ENCODE data around the gene TTN. TPM values are rescaled to one million over a fixed set of nuclear protein-coding genes. Genes with fewer than 3 reads are reported as not detected.

TTN gene
- total and polyA plus RNA-seq, 7 experiments from 2014 or later: 3.1 to 45.5 (median 36.9) TPM

DNA sequence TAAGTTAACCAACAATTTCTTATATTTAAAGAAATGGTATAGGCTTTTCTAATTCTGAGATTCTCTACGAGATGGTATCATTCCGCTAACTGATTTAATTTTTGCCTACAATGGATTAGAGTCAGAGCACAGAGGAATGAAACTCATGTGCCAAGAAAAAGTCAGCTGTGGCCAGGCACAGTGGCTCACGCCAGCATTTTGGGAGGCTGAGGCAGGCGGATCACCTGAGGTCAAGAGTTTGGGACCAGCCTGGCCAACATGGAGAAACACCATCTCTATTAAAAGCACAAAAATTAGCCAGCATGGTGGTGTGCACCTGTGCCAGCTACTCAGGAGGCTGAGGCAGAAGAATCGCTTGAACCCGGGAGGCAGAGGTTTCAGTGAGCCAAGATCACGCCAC, 17.0 kb upstream of the TTN start:
- no peaks in the 10 kb centered on the region for H3K9me3 ChIP-seq (ENCODE audit: control insufficient read depth in 2 of 3, low read length in 3 of 3)
- ATAC-seq (no peak), DNase-seq (no peak)
- no peak overlapping the region for H3K27ac ChIP-seq (ENCODE audit: low read depth, low read length)
- H3K27ac Mint-ChIP-seq: no peak overlapping the region
- no peaks in the 10 kb centered on the region for H3K4me1 ChIP-seq (ENCODE audit: control insufficient read depth in 2 of 2, insufficient read depth in 2 of 2, low read length in 2 of 2)
- H3K4me3 ChIP-seq (ENCODE audit: low read length): no peak overlapping the region
- peaks cover 7 to 31% (median 21%) of the 10 kb centered on the region in 7 donors for H3K4me1 Mint-ChIP-seq
- H3K27me3 Mint-ChIP-seq: no peaks in the 10 kb centered on the region
- H3K36me3 Mint-ChIP-seq: peaks cover 2 to 51% (median 33%) of the 10 kb centered on the region in 5 donors
- ChIA-PET CTCF (no interaction called here), POLR2A (no interaction called here)
- no peaks in the 10 kb centered on the region for H3K36me3 ChIP-seq (ENCODE audit: control insufficient read depth in 2 of 3, insufficient read depth in 3 of 3, low read length in 3 of 3)
- H3K27me3 ChIP-seq (ENCODE audit: control insufficient read depth in 2 of 2, insufficient read depth in 2 of 2, low read length in 2 of 2): no peaks in the 10 kb centered on the region
- H3K4me3 Mint-ChIP-seq: no peak overlapping the region
- H3K9me3 Mint-ChIP-seq: peaks cover 0 to 18% (median 5%) of the 10 kb centered on the region in 11 donors
- intact Hi-C loops (cut with micrococcal nuclease): no loop called here

DNA sequence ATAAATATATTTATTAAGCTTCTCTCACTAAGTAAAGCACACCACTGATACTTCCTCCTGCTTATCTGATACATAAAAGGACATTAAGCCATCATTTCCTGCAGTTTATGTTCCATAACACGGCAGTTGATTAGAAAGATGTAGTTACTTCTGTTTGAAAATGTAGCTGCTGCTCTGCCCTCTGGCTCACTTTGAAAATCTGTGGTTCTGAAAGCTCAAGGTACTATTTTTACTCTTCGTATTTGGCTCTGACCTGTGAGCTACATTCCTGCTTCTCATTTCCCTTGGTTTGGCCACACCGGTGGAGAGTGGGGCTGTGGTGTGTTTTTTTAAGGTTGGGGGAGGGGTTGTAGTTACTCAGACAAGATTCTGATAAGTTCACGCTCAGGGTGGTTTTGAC, 12.8 kb upstream of the TTN start:
- intact Hi-C loops (cut with micrococcal nuclease): loop anchor here in 1 of 2 donors (5.0 kb wide), 1 partner anchor 72 kb away; no protein-coding TSS in a partner anchor
- ChIA-PET CTCF (no interaction called here), POLR2A (no interaction called here)
- Histone ChIP-seq H3K4me1 (ENCODE audit: control insufficient read depth in 2 of 2, insufficient read depth in 2 of 2, low read length in 2 of 2) (no peaks in the 10 kb centered on the region), H3K36me3 (ENCODE audit: control insufficient read depth in 2 of 3, insufficient read depth in 3 of 3, low read length in 3 of 3) (no peaks in the 10 kb centered on the region), H3K27ac (ENCODE audit: low read depth, low read length) (no peak overlapping the region), H3K9me3 (ENCODE audit: control insufficient read depth in 2 of 3, low read length in 3 of 3) (no peaks in the 10 kb centered on the region), H3K27me3 (ENCODE audit: control insufficient read depth in 2 of 2, insufficient read depth in 2 of 2, low read length in 2 of 2) (no peaks in the 10 kb centered on the region), H3K4me3 (ENCODE audit: low read length) (no peak overlapping the region)
- DNase-seq: peak in 4 of 9 donors; percentile 4 to 17 (median 8)
- ATAC-seq: no peak
- Mint-ChIP-seq H3K4me1 (peaks cover 6 to 34% (median 24%) of the 10 kb centered on the region in 7 donors), H3K4me3 (peak overlapping the region in 9 of 10 donors; percentile 57 to 84 (median 75)), H3K27me3 (no peaks in the 10 kb centered on the region), H3K9me3 (no peaks in the 10 kb centered on the region), H3K36me3 (peaks cover 0 to 37% (median 17%) of the 10 kb centered on the region in 5 donors), H3K27ac (peak overlapping the region; percentile 59 to 90 (median 82))

DNA sequence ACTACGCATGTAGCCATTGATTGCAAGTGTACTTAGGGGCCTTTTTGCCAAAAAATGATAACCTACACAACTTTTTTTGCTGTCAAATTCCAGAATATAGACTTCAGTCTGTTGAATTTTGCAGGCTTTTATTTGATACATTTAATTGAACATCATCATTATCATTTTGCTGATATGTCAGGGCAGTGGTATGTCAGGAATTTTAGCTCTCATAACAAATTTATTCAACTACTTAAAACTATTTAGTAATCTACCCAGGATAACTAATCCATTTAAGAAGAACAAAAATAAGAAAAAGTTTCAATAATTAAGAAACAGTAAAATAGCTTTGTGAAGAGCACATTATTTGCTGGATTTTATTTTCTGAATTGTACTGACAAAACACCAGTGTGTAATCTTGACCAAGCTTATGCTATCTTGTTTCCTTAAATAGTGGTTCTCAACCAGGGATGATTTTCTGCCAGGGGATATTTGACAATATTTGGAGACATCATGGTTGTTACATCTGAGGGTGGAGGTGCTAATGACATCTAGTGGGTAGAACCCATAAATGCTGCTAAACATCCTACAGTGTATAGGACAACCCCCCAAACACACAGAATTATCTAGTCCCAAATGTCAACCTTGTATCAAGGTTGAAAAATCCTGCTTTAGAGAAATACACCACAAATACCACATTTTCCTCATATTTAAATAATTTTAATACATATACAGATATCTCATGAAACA, 12.1 kb upstream of the TTN start:
- H3K4me1 Mint-ChIP-seq: peaks cover 8 to 34% (median 24%) of the 10 kb centered on the region in 7 donors
- H3K4me3 Mint-ChIP-seq: no peak overlapping the region
- CTCF ChIA-PET: interaction anchor here (0.7 kb wide), 1 partner anchor 107 kb away, joined by 3 read pairs; no protein-coding TSS in a partner anchor
- H3K36me3 ChIP-seq (ENCODE audit: control insufficient read depth in 2 of 3, insufficient read depth in 3 of 3, low read length in 3 of 3): no peaks in the 10 kb centered on the region
- no peaks in the 10 kb centered on the region for H3K27me3 Mint-ChIP-seq
- H3K36me3 Mint-ChIP-seq: peaks cover 0 to 44% (median 22%) of the 10 kb centered on the region in 5 donors
- H3K4me3 ChIP-seq (ENCODE audit: low read length): no peak overlapping the region
- no peaks in the 10 kb centered on the region for H3K9me3 ChIP-seq (ENCODE audit: control insufficient read depth in 2 of 3, low read length in 3 of 3)
- DNase-seq (no peak), ATAC-seq (no peak)
- POLR2A ChIA-PET: interaction anchor here (0.7 kb wide), 1 partner anchor 201 kb away, joined by 3 read pairs; no protein-coding TSS in a partner anchor
- H3K9me3 Mint-ChIP-seq: no peaks in the 10 kb centered on the region
- intact Hi-C loops (cut with micrococcal nuclease): loop anchor here in 1 of 2 donors (5.0 kb wide), 1 partner anchor 73 kb away; no protein-coding TSS in a partner anchor
- no peaks in the 10 kb centered on the region for H3K27me3 ChIP-seq (ENCODE audit: control insufficient read depth in 2 of 2, insufficient read depth in 2 of 2, low read length in 2 of 2)
- no peak overlapping the region for H3K27ac Mint-ChIP-seq
- no peaks in the 10 kb centered on the region for H3K4me1 ChIP-seq (ENCODE audit: control insufficient read depth in 2 of 2, insufficient read depth in 2 of 2, low read length in 2 of 2)
- H3K27ac ChIP-seq (ENCODE audit: low read depth, low read length): no peak overlapping the region

DNA sequence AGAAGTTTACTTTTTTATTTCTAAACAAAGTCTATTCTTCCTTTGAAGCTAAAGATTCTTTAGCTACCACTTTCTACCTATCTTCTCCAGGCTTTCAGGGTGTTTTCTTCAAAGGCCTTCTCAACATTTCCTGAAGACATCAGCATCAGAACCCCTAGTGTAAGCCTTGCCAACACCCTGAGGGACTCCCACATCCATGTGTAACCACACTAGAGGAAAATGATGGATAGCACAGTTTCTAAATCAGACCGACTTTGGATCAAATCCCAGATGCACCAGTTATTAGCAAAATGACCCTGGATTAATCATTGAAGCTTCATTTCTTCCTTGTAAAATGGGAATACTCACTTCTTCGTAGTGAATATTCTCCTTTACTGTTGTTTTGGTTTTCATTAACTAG, 4.7 kb upstream of the TTN start:
- H3K4me1 Mint-ChIP-seq: peaks cover 0 to 2% (median 0%) of the 10 kb centered on the region in 7 donors
- H3K27me3 Mint-ChIP-seq: no peaks in the 10 kb centered on the region
- POLR2A ChIA-PET: no interaction called here
- ATAC-seq: no peak
- no peak overlapping the region for H3K4me3 Mint-ChIP-seq
- peaks cover 0 to 47% (median 32%) of the 10 kb centered on the region in 5 donors for H3K36me3 Mint-ChIP-seq
- no peaks in the 10 kb centered on the region for H3K9me3 ChIP-seq (ENCODE audit: control insufficient read depth in 2 of 3, low read length in 3 of 3)
- no peaks in the 10 kb centered on the region for H3K27me3 ChIP-seq (ENCODE audit: control insufficient read depth in 2 of 2, insufficient read depth in 2 of 2, low read length in 2 of 2)
- H3K27ac ChIP-seq (ENCODE audit: low read depth, low read length): no peak overlapping the region
- no peak overlapping the region for H3K27ac Mint-ChIP-seq
- intact Hi-C loops (cut with micrococcal nuclease): no loop called here
- H3K9me3 Mint-ChIP-seq: no peaks in the 10 kb centered on the region
- H3K36me3 ChIP-seq (ENCODE audit: control insufficient read depth in 2 of 3, insufficient read depth in 3 of 3, low read length in 3 of 3): no peaks in the 10 kb centered on the region
- CTCF ChIA-PET: no interaction called here
- H3K4me1 ChIP-seq (ENCODE audit: control insufficient read depth in 2 of 2, insufficient read depth in 2 of 2, low read length in 2 of 2): no peaks in the 10 kb centered on the region
- DNase-seq: no peak
- no peak overlapping the region for H3K4me3 ChIP-seq (ENCODE audit: low read length)

DNA sequence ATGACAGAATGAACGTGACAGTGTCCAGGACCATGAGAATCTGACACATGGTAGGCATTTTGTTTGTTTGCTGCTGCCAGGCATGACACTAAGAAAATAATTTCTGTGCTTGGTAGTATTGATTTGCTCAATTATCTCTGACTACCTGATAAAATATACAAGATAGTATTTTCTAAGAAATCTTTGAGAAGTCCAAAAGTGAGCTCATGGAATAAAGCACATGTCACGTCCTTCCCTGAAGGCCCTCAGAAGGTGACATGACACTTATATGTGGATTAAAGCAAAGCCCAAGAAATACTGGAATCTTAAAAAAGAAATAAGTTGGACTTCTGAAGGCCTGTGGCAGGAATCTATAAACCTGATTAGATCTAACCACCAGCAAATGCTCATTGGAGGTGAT, 3.8 kb upstream of the TTN start:
- CTCF ChIA-PET: interaction anchor here (1.0 kb wide), 1 partner anchor 103 kb away, joined by 4 read pairs; no protein-coding TSS in a partner anchor
- no peaks in the 10 kb centered on the region for H3K27me3 ChIP-seq (ENCODE audit: control insufficient read depth in 2 of 2, insufficient read depth in 2 of 2, low read length in 2 of 2)
- POLR2A ChIA-PET: no interaction called here

DNA sequence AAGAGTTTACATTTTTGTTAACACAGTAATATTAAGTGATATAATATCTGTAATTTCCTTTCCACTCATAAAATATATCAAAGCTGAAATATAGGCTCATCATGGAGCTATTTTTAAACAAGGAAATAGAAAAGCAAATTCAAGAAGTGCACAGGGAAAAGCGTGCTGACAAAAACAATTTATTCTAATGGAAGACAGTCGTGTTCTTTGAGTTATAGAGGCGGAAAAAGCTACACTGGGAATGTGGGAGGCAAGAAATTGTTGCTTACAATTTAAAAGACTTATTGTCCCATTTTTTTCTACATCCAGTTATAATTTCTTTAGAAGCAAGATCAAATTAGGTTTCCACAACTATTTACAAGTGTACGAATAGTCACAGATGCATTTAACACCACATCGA, 3.2 kb upstream of the TTN start:
- Histone ChIP-seq H3K9me3 (ENCODE audit: control insufficient read depth in 2 of 3, low read length in 3 of 3) (no peaks in the 10 kb centered on the region), H3K4me3 (ENCODE audit: low read length) (no peak overlapping the region), H3K36me3 (ENCODE audit: control insufficient read depth in 2 of 3, insufficient read depth in 3 of 3, low read length in 3 of 3) (no peaks in the 10 kb centered on the region), H3K27ac (ENCODE audit: low read depth, low read length) (no peak overlapping the region), H3K4me1 (ENCODE audit: control insufficient read depth in 2 of 2, insufficient read depth in 2 of 2, low read length in 2 of 2) (no peaks in the 10 kb centered on the region), H3K27me3 (ENCODE audit: control insufficient read depth in 2 of 2, insufficient read depth in 2 of 2, low read length in 2 of 2) (no peaks in the 10 kb centered on the region)
- H3K9me3 Mint-ChIP-seq: no peaks in the 10 kb centered on the region
- ATAC-seq (no peak), DNase-seq (no peak)
- no peak overlapping the region for H3K27ac Mint-ChIP-seq
- intact Hi-C loops (cut with micrococcal nuclease): no loop called here
- CTCF ChIA-PET: interaction anchor here (1.0 kb wide), 1 partner anchor 103 kb away, joined by 4 read pairs; no protein-coding TSS in a partner anchor
- H3K27me3 Mint-ChIP-seq: no peaks in the 10 kb centered on the region
- POLR2A ChIA-PET: interaction anchor here (0.5 kb wide), 1 partner anchor 111 kb away, joined by 5 read pairs; no protein-coding TSS in a partner anchor
- H3K4me1 Mint-ChIP-seq: peaks cover 0 to 2% (median 0%) of the 10 kb centered on the region in 7 donors
- H3K36me3 Mint-ChIP-seq: peaks cover 0 to 36% (median 23%) of the 10 kb centered on the region in 5 donors
- no peak overlapping the region for H3K4me3 Mint-ChIP-seq

More for the DNA sequence above, 3.8 kb upstream of the TTN start:
- ATAC-seq (no peak), DNase-seq (no peak)
- no peaks in the 10 kb centered on the region for H3K9me3 Mint-ChIP-seq
- Histone ChIP-seq H3K9me3 (ENCODE audit: control insufficient read depth in 2 of 3, low read length in 3 of 3) (no peaks in the 10 kb centered on the region), H3K4me3 (ENCODE audit: low read length) (no peak overlapping the region), H3K4me1 (ENCODE audit: control insufficient read depth in 2 of 2, insufficient read depth in 2 of 2, low read length in 2 of 2) (no peaks in the 10 kb centered on the region), H3K36me3 (ENCODE audit: control insufficient read depth in 2 of 3, insufficient read depth in 3 of 3, low read length in 3 of 3) (no peaks in the 10 kb centered on the region), H3K27ac (ENCODE audit: low read depth, low read length) (no peak overlapping the region)
- H3K27ac Mint-ChIP-seq: no peak overlapping the region
- H3K36me3 Mint-ChIP-seq: peaks cover 0 to 40% (median 25%) of the 10 kb centered on the region in 5 donors
- intact Hi-C loops (cut with micrococcal nuclease): no loop called here
- H3K4me1 Mint-ChIP-seq: peaks cover 0 to 2% (median 0%) of the 10 kb centered on the region in 7 donors
- H3K27me3 Mint-ChIP-seq: no peaks in the 10 kb centered on the region
- no peak overlapping the region for H3K4me3 Mint-ChIP-seq

Measured in naive thymus-derived CD4-positive, alpha-beta T cell (primary cell).